Measurements from ENCODE around the gene KCND3.

- TF ChIP-seq CTCF (IDR thresholded peaks at IDR 0.05) (no peak), POLR2A (IDR thresholded peaks at IDR 0.05) (no peak)
These were observed 253.5 kb downstream of the KCND3 start for GRCh38 chr1:111735858-111736544.

Data from lower leg skin (tissue), 3 donors.